ENCODE data around the gene ODF4.
A peak's percentile ranks its signal among the peaks of the same experiment; 100 is the strongest.

DNA sequence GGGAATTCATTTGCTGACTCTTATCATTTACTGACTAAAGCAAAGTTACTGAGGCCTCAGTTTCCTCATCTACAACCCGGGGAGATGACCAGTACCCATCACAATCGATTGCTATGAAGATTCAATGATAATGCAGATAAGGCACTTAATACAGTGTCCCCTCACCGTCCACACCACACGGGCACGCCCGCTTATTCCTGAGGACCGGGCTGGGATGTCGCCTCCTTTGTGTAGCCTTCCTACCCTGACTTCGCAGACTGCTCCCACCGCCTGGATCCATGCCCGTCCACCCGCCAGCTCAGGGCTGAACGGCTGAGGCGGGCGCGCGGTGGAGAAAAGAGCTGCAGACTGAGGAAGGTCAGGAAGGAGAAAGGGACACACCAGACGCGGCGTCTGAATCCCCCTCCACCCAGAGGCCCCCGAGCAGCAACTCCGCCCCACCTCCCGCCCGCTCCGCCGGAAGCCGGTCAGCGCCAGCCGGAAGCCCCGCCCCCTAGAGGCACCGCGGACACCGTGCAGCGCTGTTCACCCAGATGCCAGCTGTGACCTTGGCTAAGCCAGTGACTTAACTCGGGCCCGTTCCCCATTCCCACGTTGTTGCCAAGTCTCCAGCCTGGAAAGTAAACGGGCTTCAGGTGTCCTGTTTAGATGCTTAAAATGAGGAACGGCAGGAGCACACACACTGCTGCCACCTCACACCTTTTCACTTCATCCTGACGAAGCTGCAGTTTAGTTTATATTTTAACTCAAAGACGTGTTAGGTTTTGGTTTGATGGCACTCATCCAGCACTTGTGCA lies 36.8 kb downstream of the ODF4 start, which contains the start of gene KRABD2:
- TF ChIP-seq, protein P1, sequence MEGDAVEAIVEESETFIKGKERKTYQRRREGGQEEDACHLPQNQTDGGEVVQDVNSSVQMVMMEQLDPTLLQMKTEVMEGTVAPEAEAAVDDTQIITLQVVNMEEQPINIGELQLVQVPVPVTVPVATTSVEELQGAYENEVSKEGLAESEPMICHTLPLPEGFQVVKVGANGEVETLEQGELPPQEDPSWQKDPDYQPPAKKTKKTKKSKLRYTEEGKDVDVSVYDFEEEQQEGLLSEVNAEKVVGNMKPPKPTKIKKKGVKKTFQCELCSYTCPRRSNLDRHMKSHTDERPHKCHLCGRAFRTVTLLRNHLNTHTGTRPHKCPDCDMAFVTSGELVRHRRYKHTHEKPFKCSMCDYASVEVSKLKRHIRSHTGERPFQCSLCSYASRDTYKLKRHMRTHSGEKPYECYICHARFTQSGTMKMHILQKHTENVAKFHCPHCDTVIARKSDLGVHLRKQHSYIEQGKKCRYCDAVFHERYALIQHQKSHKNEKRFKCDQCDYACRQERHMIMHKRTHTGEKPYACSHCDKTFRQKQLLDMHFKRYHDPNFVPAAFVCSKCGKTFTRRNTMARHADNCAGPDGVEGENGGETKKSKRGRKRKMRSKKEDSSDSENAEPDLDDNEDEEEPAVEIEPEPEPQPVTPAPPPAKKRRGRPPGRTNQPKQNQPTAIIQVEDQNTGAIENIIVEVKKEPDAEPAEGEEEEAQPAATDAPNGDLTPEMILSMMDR (IDR thresholded peaks at IDR 0.05; ENCODE audit: low read depth, low read length, poor library complexity, severe bottlenecking): peak; percentile 53
- TF ChIP-seq EZH2phosphoT487 (IDR thresholded peaks at IDR 0.05; ENCODE audit: borderline replicate concordance, low read length): no peak
